ENCODE data around the gene DHTKD1.
"Not testable (repeated sequence)": the region's sequence is repeated elsewhere in the genome, so short reads cannot be mapped to it uniquely, and the experiment has no call there.

The DHTKD1 gene

GRCh38 chr10:12150163-12150562 lies 81.4 kb downstream of the DHTKD1 start:
- no peak for DNase-seq (ENCODE audit: low read depth)

DNA sequence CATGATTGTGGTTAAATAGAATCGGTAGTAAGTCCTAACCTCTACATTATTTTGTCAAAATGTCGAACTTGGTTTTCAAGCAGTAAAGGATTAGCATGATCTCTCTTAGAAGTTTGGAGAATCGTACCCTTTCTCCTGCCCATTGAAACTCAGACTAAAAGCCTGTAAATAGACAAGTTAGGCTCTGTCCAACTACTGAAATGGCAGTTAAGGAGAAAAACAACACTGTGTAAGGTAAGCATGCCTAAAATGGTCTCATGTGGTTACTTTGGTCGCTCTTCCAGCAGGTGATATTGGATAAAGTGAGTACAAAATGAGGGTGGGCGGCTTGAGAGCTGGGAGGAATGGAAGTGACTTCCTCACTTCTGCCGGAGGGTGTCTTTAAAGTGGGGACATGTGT lies 85.8 kb downstream of the DHTKD1 start:
- DNase-seq (ENCODE audit: low read depth), result no peak

DNA sequence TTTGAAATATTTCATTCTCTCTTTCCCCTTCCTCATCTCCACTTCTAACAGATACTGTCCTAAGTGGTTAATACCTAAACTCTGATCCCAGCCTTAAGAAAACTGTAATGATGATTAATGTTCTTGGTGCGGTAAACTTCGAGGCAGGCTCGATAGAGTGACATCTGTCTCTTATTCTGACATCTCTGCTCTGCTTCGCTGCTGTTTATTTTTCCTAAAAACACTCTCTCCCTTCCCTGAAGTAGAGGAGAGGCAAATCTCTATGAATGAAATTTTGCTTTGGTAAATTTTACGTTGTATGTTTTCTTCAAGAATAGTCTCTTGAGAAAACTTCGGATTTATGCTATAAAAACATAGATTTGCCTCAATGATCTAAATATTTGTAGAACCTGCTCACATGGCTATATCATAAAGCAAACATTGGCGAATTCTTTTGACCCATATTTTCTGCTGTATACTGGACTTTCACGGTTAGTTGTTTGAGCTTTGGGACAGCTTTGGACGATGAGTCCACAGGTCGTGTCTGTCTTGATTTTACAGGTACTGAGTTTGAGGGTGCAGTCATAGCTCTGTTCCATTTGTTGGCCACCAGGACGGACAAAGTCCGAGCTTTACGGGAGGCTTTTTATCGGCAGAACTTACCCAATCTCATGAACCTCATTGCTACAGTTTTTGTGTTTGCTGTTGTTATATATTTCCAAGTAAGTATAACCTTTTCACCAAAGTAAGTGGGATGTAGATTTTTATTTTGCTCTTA lies 87.8 kb downstream of the DHTKD1 start:
- no peak for DNase-seq (ENCODE audit: low read depth)

- no peak for DNase-seq (ENCODE audit: low read depth)
These were observed 89.4 kb downstream of the DHTKD1 start for GRCh38 chr10:12158111-12158510.

GRCh38 chr10:12160664-12161063 lies 91.9 kb downstream of the DHTKD1 start:
- DNase-seq (ENCODE audit: low read depth), result no peak

DNA sequence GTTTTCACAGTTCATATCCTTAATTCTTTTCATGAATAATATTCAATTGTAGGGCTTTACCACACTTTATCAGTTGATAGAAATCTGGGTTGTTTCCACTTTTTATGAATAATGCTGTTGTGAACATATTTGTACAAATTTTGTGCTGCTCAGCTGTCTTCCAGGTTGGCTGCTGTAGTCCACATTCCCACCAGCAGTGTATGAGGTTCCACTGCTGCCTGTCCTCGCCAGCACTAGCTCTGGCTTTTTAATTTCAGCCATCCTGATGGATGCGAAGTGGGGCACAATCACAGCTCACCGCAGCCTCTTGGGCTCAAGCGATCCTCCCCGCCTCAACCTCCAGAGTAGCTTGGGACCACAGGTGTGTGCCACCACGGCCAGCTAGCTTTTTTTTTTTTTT lies 94.2 kb downstream of the DHTKD1 start:
- DNase-seq (ENCODE audit: low read depth), result no peak

GRCh38 chr10:12164085-12164484 lies 95.3 kb downstream of the DHTKD1 start:
- DNase-seq (ENCODE audit: low read depth), result no peak

DNA sequence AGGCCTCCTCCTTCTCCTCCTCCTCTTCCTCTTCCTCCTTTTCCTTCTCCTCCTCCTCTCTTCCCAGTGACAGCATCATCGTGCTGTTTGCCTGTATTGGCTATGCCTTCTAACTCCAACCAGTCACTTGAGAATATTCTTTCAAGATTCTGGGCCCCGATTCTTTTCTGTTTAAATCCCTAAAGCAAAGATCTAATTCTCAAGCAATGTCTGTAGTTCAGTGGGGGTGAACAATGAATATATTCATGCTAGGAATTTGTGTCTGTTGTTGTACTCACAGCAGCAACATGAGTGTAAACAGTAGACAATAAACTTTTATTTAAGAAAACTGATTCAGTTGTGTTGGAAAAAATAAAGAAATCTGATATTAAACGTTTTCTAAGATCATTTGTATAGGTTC lies 96.3 kb downstream of the DHTKD1 start:
- no peak for DNase-seq (ENCODE audit: low read depth)

- DNase-seq (ENCODE audit: low read depth), result no peak
These were observed 97.4 kb downstream of the DHTKD1 start for GRCh38 chr10:12165999-12166775.

- not testable (repeated sequence) for DNase-seq (ENCODE audit: low read depth)
These were observed 102.8 kb downstream of the DHTKD1 start for GRCh38 chr10:12171512-12171911.
